ENCODE data around the gene SLC40A1.

GRCh38 chr2:189552991-189553404 lies 27.6 kb downstream of the SLC40A1 start:
- TF ChIP-seq CTCF (IDR thresholded peaks at IDR 0.05; ENCODE audit: poor library complexity, severe bottlenecking) (no peak), REST (IDR thresholded peaks at IDR 0.05; ENCODE audit: borderline replicate concordance) (no peak)

Measured in neural cell (in vitro differentiated cells).